DND-41 (cell line): ENCODE results near the gene RIN3.

Source experiments
- ATAC-seq: fragments of 200-7000 bp; cut with Tn5 transposase; 3 replicates; pipeline ENCODE4 v1.9.1; 2021; ENCODE audit warnings: low read depth; ENCODE audit not compliant: insufficient read depth
- DNase-seq: peaks from one replicate; pipeline ENCODE4 v3.0.0-alpha.2; 2020
- H2AFZ ChIP-seq: 2 replicates; pipeline ENCODE4 v1.6.0; 2012; ENCODE audit warnings: low read depth, low read length
- H3K27ac ChIP-seq: 2 replicates; pipeline ENCODE4 v1.5.1; 2012; ENCODE audit warnings: low read length, inconsistent platforms
- H3K27me3 ChIP-seq: fragments of 200-600 bp; sonication (generic); 2 replicates; pipeline ENCODE4 v1.6.0; 2012; ENCODE audit warnings: low read length, mild to moderate bottlenecking, inconsistent platforms; ENCODE audit not compliant: insufficient read depth, poor library complexity
- H3K36me3 ChIP-seq: 2 replicates; pipeline ENCODE4 v1.5.1; 2012; ENCODE audit warnings: low read length, inconsistent platforms; ENCODE audit not compliant: insufficient read depth
- H3K4me1 ChIP-seq: 2 replicates; pipeline ENCODE4 v1.5.1; 2012; ENCODE audit warnings: mild to moderate bottlenecking, low read length; ENCODE audit not compliant: insufficient read depth
- H3K4me2 ChIP-seq: 2 replicates; pipeline ENCODE4 v1.6.0; 2012; ENCODE audit warnings: mild to moderate bottlenecking, moderate library complexity, low read length, inconsistent platforms; ENCODE audit not compliant: insufficient read depth
- H3K4me3 ChIP-seq, 2 experiments: fragments of 200-600 bp in 1 of 2; shearing (Covaris generic) in 1 of 2; 2 replicates each; pipeline ENCODE4 v1.5.1; 2012 to 2016; ENCODE audit warnings: inconsistent platforms in 2 of 2, low read length in 2 of 2, mild to moderate bottlenecking in 2 of 2, low read depth in 1 of 2, moderate library complexity in 1 of 2
- H3K79me2 ChIP-seq: 2 replicates; pipeline ENCODE4 v1.6.0; 2012; ENCODE audit warnings: low read length, inconsistent platforms; ENCODE audit not compliant: insufficient read depth
- H3K9ac ChIP-seq: 2 replicates; pipeline ENCODE4 v1.6.0; 2012; ENCODE audit warnings: low read depth, mild to moderate bottlenecking, inconsistent platforms, low read length, moderate library complexity
- H3K9me3 ChIP-seq: 2 replicates; pipeline ENCODE4 v1.5.1; 2012; ENCODE audit warnings: low read length, moderate library complexity, mild to moderate bottlenecking, inconsistent platforms; ENCODE audit not compliant: insufficient read depth, severe bottlenecking
- H4K20me1 ChIP-seq: 2 replicates; pipeline ENCODE4 v1.6.0; 2012; ENCODE audit warnings: low read length; ENCODE audit not compliant: insufficient read depth
- CTCF ChIP-seq: IDR thresholded peaks from 2 replicates; pipeline ENCODE4 v1.5.1; 2012; ENCODE audit warnings: borderline replicate concordance, low read length, moderate library complexity, mild to moderate bottlenecking; ENCODE audit not compliant: poor library complexity, severe bottlenecking; ENCODE audit errors: extremely low read depth
- EZH2 ChIP-seq: IDR thresholded peaks from 3 replicates; pipeline ENCODE4 v1.6.1; 2012; ENCODE audit warnings: borderline replicate concordance, low read depth, mild to moderate bottlenecking, moderate library complexity, low read length, inconsistent platforms; ENCODE audit not compliant: severe bottlenecking

Gene RIN3

GRCh38 chr14:92628636-92629035 is 115.1 kb downstream of the RIN3 start:
- H4K20me1 ChIP-seq, result no peaks in the 10 kb centered on the region
- H3K27ac ChIP-seq, result no peak overlapping the region
- ATAC-seq, result no peak
- TF ChIP-seq EZH2 (no peak), CTCF (no peak)
- H2AFZ ChIP-seq, result no peak overlapping the region
- no peak overlapping the region for H3K4me3 ChIP-seq
- H3K9ac ChIP-seq, result no peak overlapping the region
- H3K27me3 ChIP-seq, result peaks cover 3% of the 10 kb centered on the region
- H3K9me3 ChIP-seq, result peaks cover 13% of the 10 kb centered on the region
- no peaks in the 10 kb centered on the region for H3K79me2 ChIP-seq
- DNase-seq, result no peak
- H3K4me2 ChIP-seq, result no peak overlapping the region
- H3K36me3 ChIP-seq, result no peaks in the 10 kb centered on the region
- no peaks in the 10 kb centered on the region for H3K4me1 ChIP-seq

- H3K4me3 ChIP-seq, result no peak overlapping the region
- no peak overlapping the region for H2AFZ ChIP-seq
- DNase-seq (no peak), ATAC-seq (no peak)
- no peak overlapping the region for H3K4me2 ChIP-seq
- no peaks in the 10 kb centered on the region for H3K79me2 ChIP-seq
- H3K27ac ChIP-seq, result no peak overlapping the region
- no peak overlapping the region for H3K9ac ChIP-seq
- H3K4me1 ChIP-seq, result no peaks in the 10 kb centered on the region
- H4K20me1 ChIP-seq, result no peaks in the 10 kb centered on the region
- TF ChIP-seq EZH2 (no peak), CTCF (no peak)
- no peaks in the 10 kb centered on the region for H3K36me3 ChIP-seq
- peaks cover 3% of the 10 kb centered on the region for H3K27me3 ChIP-seq
- peaks cover 13% of the 10 kb centered on the region for H3K9me3 ChIP-seq
These were observed 116.8 kb downstream of the RIN3 start for GRCh38 chr14:92630367-92630766.

DNA sequence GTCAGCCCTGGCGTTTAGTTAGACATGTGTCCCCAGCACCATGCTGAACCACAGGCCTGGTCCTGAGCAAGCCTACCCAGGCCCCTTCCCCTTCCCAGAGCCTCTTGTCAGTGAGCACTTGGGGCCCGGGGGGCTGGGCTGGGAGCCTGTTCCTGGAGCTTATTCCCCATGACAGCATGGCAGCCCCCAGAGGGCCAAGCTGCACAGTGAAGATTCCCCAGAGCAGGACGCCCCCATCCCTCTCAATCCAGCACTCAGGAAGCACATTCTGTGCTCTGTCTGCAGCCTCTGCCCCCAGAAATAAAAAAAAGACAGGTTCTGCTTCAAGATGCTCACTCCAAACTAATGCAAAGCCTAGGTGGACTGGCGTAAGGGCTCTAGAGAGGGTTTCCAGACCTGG is 117.5 kb downstream of the RIN3 start:
- Histone ChIP-seq H3K79me2 (no peaks in the 10 kb centered on the region), H3K4me3 (no peak overlapping the region), H3K4me1 (no peaks in the 10 kb centered on the region), H3K27ac (no peak overlapping the region), H3K4me2 (no peak overlapping the region), H4K20me1 (no peaks in the 10 kb centered on the region), H3K9me3 (peaks cover 13% of the 10 kb centered on the region), H3K36me3 (no peaks in the 10 kb centered on the region), H2AFZ (no peak overlapping the region), H3K9ac (no peak overlapping the region), H3K27me3 (peaks cover 3% of the 10 kb centered on the region)
- TF ChIP-seq EZH2, result no peak
- TF ChIP-seq CTCF, result no peak
- DNase-seq (no peak), ATAC-seq (no peak)

- TF ChIP-seq CTCF (no peak), EZH2 (no peak)
- no peak for DNase-seq
- Histone ChIP-seq H3K9ac (no peak overlapping the region), H3K79me2 (no peaks in the 10 kb centered on the region), H3K4me2 (no peak overlapping the region), H4K20me1 (no peaks in the 10 kb centered on the region), H3K27ac (no peak overlapping the region), H3K9me3 (peaks cover 3% of the 10 kb centered on the region), H3K27me3 (peaks cover 3% of the 10 kb centered on the region), H3K36me3 (no peaks in the 10 kb centered on the region), H2AFZ (no peak overlapping the region), H3K4me3 (no peak overlapping the region), H3K4me1 (no peaks in the 10 kb centered on the region)
- no peak for ATAC-seq
These were observed 119.1 kb downstream of the RIN3 start for GRCh38 chr14:92632546-92633273.
